G401.6 (cell line): Measurements from ENCODE around the gene MYLK4.

ENCODE experiments used
- FAIRE-seq: peaks from 2 replicates; lab custom pipeline; 2012; peaks lifted over from hg19 to GRCh38; lab: Jason Lieb, UNC

MYLK4 gene

GRCh38 chr6:2630359-2630758, 120.4 kb downstream of the MYLK4 start:
- peak; percentile 98 for FAIRE-seq

- no peak for FAIRE-seq
Observed at GRCh38 chr6:2626401-2626800, 124.3 kb downstream of the MYLK4 start.

GRCh38 chr6:2625581-2625980, 125.1 kb downstream of the MYLK4 start:
- FAIRE-seq = no peak

- no peak for FAIRE-seq
Observed at GRCh38 chr6:2624177-2624576, 126.5 kb downstream of the MYLK4 start.

GRCh38 chr6:2623295-2623694, 127.4 kb downstream of the MYLK4 start:
- FAIRE-seq = no peak

GRCh38 chr6:2622671-2623070, 128.1 kb downstream of the MYLK4 start:
- no peak for FAIRE-seq

- FAIRE-seq = no peak
Observed at GRCh38 chr6:2619651-2620050, 131.1 kb downstream of the MYLK4 start.

GRCh38 chr6:2617729-2618128, 133.0 kb downstream of the MYLK4 start:
- no peak for FAIRE-seq

GRCh38 chr6:2616811-2617210, 133.9 kb downstream of the MYLK4 start:
- FAIRE-seq = no peak

- no peak for FAIRE-seq
Observed at GRCh38 chr6:2615251-2615650, 135.5 kb downstream of the MYLK4 start.

- no peak for FAIRE-seq
Observed at GRCh38 chr6:2614846-2615245, 135.9 kb downstream of the MYLK4 start.

GRCh38 chr6:2614155-2614554, 136.6 kb downstream of the MYLK4 start:
- no peak for FAIRE-seq
